Right renal cortex interstitium (tissue), 3 donors: ENCODE data around the gene MAP2K7. TPM values are rescaled to one million over a fixed set of nuclear protein-coding genes. Genes with fewer than 3 reads are reported as not detected.
"Not testable (repeated sequence)": the region's sequence is repeated elsewhere in the genome, so short reads cannot be mapped to it uniquely, and the experiment has no call there.

Experiments
- DNase-seq, 3 donors: peaks; one replicate each; pipeline ENCODE4 v3.0.0-alpha.2; 2013; ENCODE audit warnings: low read depth in 3 of 3, low spot score in 2 of 3
- polyA plus RNA-seq, 3 donors: library from polyadenylated mRNA; unstranded; fragments of 120-200 nt; gene quantifications; one replicate each; pipeline ENCODE4 v1.2.1, GENCODE V29; 2013; ENCODE audit not compliant: insufficient read length in 3 of 3

The MAP2K7 gene
- polyA plus RNA-seq, 3 donors, result 21.5 to 27.5 (median 27.0) TPM

DNA sequence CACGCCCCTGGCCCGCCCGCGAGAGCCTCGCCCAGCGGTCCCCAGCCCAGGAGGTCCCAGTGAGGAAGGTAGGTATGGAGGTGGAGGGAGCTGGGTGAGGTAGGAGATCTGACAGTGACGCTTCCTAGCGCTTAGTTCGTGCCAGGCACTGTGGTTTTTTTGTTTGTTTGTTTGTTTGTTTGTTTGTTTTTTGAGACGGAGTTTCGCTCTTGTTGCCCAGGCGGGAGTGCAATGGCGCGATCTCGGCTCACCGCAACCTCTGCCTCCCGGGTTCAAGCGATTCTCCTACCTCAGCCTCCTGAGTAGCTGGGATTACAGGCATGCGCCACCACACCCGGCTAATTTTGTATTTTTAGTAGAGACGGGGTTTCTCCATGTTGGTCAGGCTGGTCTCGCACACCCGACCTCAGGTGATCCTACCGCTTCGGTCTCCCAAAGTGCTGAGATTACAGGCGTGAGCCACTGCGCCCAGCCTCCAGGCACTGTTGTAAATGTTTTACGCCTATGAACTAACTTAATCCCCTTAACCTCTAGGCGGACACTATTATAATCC is 14.5 kb downstream of the MAP2K7 start:
- not testable (repeated sequence) for DNase-seq

DNA sequence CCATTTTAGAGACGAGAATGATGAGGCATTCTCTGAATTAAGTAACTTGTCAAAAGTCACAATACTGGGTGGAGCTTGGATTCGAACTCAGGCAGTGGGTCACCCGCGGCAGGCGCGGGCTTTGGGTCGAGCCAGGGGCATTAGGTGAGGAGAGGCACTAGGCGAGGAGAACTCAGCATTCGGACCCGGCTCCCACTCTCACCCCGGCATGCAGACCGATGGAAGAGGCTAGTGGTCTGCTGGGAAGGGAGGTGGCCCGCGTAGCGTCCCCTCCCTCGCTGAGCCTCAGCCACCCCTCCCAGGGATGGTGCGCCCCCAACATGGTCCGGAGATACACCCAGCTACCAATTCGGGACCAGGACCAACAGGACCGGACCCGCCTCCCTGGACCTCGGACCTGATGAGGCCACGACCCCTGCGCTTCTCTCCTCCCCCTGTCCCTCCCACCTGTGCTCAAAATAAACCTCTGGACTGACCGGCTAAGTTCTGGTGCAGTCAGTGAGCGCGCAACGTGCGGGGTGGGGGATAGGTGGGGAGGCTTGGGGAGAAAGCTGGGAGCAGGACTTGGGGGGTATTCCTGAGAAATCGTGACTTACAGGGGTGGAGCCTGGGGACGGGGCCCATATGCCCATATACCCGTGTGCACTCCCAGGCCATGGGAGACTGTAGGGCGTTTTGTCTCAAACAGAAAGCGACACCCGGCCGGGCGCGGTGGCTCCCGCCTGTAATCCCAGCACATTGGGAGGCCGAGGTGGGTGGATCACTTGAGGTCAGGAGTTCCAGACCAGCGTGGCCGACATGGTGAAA is 15.1 kb downstream of the MAP2K7 start:
- no peak for DNase-seq

DNA sequence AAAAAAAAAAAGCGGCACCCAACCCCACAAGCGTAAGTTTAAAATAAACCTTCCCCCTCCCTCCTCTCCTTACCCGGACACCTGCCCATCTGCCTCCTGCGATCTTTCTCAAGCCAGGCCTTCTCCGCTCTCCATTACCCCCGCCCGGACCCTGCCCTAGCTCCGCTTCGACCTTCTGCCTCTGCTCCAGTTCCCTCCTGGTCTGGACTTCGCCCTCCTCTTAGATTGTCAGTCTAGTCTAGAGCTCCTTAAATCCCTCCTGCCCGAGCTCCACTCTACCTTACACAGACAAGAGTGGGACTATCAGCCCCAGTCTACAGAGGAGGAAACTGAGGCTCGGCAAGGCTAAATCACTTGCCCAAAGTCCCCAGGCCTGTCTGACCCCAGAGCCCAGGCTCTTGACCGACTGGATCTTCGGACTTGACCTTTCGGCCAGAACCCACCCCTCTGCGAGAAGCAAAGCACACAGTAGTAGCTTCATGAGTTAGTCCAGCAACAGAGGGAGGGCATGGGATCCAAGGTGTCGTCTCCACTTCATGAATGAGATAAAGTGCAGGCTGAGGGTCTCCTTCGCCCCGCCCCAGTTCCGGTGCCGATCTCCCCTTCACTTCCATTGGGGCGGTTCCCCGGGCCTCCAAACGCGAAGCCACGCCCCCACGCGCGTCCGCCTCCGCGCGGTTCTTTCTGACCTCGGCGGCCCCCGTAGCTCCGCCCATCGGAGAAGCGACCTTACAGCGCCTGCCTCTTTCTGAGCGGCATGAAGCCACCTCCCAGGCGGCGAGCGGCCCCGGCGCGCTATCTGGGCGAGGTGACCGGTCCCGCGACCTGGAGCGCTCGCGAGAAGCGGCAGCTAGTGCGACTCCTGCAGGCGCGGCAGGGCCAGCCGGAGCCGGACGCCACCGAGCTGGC is 16.2 kb downstream of the MAP2K7 start, which contains the start of gene SNAPC2:
SNAPC2 (plus strand) TSS at position 729 of the 909 bp plus-strand sequence; CDS start at position 758, 29 bp downstream.
- peak; percentile 84 to 90 (median 88) for DNase-seq

DNA sequence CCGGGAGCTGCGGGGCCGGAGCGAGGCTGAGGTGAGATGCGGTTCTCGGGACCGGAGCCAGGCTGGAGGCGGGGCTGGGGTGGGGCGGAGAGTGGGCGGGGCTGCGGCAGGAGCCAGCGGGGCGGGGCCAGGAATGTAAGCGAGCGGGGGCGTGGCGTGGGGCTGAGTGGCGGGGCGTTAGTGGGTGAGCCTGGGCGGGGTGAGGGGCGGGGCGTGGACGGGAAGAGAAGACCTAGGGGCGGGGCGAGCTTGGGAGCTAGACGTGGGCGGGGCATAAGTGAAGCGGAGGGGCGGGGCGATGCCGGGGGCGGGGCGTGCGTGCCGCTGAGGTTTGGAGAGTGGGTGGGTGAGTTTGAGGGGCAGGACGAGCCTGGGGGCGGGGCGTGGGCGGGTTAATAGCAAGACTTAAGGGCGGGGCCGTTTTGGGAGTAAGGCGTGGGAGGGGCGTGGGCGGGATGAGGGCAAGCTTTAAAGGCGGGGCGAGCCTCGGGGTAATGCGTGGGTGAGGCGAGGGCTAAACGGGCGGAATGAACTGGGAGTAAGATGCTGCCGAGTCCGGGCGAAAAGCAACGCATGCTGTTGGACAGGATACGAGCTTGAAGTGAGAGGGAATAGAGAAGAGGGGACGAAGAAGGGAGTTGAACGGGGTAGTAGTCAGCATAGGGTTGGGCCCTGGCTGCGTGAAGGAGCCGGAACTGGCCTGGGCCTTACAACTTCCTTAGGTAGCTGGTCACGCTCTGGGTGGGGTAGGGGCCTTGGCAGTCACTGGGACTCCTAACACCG is 17.0 kb downstream of the MAP2K7 start:
- peak; percentile 64 to 90 (median 90) for DNase-seq

DNA sequence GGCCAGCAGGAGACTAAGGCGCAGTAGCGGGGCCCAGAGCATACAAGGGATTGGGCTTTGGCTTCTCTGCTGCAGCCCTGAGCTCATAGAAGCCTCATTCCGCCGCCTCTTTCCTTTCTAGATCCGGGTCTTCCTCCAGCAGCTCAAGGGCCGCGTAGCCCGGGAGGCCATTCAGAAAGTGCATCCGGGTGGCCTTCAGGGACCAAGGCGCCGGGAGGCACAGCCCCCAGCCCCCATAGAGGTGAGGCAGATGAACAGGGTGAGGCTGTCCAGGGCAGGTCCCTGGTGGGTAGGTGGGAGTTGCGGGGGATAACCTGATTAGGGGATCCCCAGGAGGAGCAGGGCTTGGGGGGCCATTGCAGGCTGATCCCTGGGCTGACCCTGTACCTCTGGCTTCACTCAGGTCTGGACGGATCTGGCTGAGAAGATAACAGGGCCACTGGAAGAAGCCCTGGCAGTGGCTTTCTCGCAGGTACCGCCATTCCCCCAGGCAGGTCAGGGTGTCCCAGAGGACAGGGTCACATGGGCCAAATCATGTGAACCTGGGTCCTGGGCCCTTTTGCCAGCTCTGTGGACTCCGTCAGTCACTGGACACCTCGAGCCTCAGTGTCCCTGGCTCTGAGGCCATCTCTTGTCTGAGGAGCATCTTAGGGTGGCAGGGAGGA is 17.8 kb downstream of the MAP2K7 start:
- DNase-seq, result no peak

DNA sequence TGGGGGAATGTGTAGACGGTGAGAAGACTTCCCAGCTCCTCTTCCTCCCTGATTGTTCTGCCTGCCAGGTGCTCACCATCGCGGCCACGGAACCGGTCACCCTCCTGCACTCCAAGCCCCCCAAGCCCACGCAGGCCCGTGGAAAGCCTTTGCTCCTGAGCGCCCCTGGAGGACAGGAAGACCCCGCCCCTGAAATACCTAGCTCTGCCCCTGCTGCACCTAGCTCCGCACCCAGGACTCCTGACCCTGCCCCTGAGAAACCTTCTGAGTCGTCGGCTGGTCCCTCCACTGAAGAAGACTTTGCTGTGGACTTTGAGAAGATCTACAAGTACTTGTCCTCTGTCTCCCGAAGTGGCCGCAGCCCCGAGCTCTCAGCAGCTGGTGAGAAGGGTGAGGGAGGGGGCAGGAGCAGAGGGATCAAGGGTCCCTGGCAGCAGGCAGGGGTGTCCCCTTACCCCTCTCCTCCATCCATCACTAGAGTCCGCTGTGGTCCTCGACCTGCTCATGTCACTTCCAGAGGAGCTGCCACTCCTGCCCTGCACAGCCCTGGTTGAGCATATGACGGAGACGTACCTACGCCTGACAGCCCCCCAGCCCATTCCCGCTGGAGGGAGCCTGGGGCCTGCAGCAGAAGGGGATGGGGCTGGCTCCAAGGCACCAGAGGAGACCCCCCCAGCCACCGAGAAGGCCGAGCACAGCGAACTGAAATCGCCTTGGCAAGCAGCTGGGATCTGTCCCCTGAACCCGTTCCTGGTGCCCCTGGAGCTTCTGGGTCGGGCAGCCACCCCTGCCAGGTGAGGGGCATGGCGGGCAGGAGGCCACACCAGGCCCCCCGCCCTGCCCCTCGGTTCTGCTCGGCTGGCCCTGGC is 18.5 kb downstream of the MAP2K7 start:
- no peak for DNase-seq

DNA sequence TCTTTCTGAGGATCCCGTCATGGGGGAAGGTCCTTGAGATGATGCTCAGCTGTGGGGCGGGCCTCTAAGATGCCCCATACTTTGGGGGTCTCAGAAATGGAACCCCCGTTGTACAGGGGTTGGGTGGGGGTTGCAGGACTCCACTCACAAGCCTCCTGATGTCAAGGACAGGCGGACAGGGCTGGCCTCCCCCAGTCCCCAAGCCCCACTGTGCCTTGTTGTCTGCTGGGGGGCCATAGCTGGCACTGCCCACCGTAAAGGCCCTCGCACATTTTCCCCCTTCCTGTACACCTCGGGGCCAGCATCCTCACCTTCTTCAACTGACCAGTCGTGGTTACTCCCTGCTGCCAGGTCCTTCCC is 19.1 kb downstream of the MAP2K7 start:
- DNase-seq, result no peak

DNA sequence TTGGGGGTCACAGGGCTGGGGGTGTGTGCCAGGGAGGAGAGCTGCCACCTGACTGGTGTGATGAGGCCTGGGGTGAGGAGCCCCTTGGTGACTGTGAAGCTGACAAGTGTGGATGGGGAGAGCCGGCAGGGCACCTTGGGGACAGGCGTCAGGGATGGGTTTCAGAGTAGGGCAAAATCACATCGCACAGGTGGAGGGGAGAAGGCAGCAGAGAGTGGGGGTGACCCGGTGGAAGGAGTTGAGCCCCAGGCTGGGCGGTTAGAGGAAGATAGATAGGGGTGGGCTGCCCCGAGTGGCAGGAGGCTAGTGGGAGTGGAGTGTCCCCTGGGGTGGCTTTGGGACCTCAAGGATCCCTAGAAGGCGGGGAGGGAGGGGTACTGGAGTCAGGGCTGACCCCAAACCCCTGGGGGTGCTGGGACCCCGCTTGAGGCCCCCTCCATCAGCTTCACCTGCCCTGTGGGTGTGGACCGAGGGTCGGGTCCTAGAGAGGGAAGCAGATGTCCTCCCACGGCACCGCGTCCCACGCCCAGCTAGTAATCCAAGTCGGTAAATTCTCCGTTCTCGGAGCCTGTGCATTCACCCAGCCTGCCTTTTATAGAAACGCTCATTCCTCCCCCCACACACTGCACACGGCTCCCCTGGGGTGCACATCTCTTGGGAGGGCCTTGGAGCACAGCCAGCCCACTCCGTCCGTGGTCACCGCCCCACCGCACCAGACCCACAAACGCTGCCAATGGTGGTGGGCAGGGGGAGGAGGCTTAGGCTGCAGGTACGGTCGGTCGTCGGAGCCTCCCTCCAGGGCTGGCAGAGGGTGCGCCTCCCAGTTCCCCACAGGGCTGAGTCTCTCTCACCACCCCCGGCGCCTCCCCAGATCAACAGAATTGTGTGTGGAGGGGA is 19.9 kb downstream of the MAP2K7 start:
- no peak for DNase-seq

DNA sequence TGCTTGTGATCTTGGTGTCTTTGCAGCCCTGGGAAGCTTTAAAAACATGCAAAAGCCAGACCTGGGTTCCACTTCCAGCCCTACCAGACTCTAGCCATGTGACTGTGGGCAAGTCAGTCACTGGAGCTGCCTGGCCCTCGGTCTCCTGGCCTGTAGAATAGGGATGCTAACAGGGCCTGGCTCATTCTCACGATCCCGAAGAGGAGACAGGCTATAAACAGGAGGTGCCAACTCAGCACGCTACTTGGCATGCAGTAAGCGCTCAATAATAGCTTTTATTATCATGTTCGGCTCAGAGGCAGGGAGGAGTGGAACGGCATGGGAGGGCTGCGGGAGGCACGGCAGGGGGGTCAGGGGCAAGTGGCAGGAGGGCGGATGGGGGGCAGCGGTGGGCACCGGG is 20.6 kb downstream of the MAP2K7 start:
- DNase-seq, result no peak

DNA sequence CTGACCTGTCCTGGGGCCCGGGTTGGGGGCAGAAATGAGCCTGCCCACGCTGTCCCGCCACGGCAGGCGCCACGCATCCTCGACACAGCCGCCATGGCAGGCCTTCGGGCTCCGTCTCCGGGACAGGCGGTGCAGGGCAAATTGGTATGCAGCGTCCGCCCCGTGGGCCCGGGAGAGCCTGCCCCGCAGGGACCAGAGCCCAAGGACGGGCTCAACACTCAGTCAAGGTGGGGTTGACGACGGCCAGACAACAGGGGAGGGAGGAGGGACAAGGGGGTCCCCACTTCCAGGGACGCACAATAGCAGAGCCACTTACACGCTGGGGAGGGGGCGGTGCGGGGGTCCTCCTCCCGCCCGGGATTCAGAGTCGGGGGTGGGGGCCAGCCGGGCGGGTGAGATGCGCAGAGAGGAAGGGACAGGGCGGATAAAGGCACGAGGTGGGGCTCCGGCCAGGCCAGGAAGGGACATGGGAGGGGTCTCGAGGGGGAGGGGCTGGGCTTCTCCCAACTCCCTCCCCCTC is 21.0 kb downstream of the MAP2K7 start:
- no peak for DNase-seq

DNA sequence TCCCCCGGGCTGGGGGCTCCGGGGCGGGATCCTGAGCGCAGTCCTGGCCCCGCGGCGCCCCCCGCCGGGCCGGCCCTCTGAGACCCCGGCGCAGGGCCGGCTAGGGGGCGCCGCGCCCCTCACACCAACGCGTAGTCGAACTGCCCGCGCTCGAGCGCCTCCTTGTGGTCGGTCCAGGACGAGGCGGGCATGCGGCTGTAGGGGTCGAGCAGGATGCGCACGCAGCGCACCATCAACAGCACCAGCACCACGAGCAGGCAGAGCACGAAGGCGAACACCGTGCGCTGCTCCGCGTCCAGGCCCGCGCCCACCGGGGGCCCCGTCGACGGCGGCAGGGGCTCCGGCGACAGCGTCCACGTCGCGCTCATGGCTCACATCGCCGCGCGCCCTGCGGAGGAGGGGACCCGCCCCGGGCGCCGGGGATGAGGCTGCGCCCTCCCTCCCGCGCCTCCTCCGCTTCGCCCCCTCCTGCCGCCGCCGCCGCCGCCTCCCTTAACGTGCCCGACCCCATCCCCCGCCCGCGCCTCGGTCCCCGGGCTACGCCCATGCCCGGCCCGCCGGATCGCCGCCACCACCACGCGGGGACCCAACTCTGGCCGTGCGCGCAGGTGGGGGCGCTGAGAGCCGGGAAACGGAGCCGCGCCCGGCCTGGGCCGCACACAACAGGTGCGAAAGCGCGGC is 21.6 kb downstream of the MAP2K7 start:
- DNase-seq, result peak; percentile 61 to 72 (median 70)

DNA sequence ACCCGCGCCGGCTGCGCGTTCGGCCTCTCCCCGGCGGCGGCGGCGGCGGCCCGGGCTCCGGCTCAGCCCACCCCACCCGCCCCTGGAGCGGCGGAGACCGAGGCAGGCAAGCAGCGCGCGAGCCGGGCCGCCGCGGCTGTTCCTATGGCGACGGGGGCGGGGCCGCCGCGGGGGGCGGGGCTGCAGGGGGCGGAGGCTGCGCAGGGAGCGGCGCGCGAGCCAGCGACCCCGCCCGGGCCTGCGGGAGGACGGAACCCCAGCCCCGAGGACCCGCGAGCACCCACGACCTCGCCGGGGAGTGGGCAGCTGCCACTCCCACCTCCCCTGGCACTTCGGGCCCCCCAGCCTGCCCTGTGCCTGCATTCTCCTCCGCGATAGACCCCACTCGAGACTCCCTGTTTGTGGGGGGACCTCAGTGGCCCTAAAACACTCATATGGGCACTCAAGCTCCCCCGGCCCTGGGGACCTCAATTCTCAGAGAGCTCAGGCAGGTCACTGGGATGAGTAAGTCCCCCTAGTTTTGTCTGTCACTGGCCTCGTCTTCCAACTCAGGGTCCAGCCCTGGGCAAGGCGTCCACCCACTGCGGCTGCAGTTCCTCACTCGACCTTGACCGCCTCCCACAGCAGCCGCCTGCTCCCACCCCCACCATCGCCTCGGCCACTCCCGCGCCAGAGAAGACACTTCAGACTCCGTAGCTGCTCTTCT is 22.5 kb downstream of the MAP2K7 start, which contains the start of gene CTXN1:
CTXN1 (minus strand) TSS at position 115 of the 706 bp plus-strand sequence. CDS start 597 bp downstream, outside the sequence.
- no peak for DNase-seq

DNA sequence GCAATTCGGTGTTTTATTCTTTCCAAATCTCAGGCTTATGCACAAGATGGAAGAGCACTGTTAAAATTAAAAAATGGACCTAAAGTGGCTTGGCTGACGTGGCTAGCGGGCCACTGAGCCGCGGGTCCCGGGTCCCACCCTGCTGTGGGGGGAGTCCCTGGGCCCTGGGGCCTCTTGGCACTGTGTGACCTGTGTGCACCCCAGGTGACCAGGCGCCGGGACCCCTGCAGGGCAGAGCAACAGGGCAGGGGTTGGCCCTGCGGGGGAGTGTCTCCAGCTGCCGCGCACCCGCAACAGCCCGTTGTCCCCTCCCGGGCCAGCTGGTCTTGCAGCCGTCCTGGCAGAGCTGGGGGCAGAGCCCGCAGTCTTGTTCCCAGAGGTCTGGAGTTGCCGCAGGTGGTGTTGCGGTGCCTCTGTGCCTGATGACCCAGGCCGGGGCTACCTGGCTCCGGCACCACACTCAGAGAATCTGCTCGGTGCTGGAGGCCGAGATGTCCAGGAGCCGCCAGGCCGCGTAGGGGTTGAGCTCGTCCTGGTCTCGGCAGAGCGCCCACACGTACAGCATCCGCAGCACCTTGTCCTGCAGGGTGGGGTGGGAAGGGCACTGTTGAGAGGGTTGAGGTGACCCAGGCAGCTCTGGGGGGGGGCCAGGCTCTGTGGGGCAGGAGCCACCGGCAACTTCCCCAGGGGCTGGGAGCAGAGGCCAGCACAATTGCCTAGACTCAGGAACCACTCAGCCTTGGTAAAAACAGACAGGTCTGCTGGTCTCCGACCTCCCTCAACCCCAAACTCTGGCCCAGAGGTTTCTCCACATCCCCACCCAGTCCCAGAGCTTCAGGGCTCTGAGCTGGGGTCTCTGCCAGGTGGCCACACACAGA is 23.3 kb downstream of the MAP2K7 start:
- no peak for DNase-seq

DNA sequence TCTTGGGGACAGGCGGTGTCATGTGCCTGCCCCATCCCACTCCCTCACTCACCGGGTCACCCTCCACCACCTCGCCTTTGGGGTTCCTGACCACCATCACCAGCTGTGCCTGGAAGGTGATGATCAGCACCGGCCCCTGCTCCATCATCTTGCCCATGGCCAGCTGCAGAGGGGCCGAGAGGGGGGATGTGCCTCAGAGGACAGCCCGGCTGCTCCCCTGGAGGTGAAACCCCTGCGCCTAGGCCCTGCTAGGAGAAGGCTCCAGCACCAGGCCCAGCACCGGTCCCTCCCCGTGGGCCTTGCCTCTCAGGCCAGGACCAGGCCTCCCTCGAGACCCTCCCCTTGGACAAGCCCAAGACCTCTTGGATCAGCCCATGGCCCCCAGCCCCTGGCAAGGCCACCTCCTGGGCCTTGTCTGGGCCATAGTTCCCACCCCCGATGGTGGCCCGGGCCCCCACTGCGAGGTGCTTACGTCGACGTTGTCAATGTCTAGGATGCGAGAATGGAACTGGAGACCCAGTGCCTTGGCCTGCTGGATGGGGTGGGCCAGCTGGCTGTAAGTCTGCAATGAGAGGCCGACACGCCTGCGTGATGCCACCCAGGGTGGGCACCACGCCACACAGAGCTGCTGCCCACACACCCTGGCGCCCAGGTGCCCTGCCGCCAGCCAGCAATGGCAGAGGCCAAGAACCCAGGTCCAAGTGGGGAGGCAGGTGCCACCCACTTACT is 24.1 kb downstream of the MAP2K7 start:
- DNase-seq, result no peak

DNA sequence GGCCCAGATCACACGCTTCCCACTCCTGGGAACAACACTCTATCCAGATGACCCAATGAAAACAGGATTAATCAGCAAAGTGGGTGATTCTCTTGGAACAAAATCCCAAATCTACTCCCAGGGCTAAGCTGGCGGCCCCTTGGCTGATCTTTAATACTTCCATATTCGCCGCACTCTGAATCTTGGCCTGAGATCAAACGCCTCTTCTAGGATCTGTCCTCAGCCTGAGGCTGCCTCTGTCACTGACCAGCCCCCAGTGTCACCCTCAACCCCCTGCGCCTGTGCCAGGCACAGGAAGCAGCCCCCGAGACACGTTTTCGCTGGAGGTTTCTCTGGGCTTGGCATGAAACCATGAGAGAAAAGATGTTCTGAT is 24.6 kb downstream of the MAP2K7 start:
- no peak for DNase-seq
